AG04449 (cell line): Measurements from ENCODE around the gene LTBP4.
A peak's percentile ranks its signal among the peaks of the same experiment; 100 is the strongest.

ENCODE experiments used
- CTCF ChIA-PET: fragments of 350-600 bp; formaldehyde crosslinking; extraction: SDS; loops from one replicate; lab custom pipeline; 2021; ENCODE audit warnings: antibody characterized with exemption; lab: Yijun Ruan, JAX
- POLR2A ChIA-PET: fragments of 400-600, 350-600 bp; formaldehyde crosslinking; extraction: SDS; loops from one replicate; lab custom pipeline; 2020; ENCODE audit warnings: antibody characterized with exemption, inconsistent platforms; lab: Yijun Ruan, JAX
- DNase-seq: peaks from one replicate; pipeline ENCODE4 v3.0.0-alpha.2; 2010; ENCODE audit warnings: low read depth, low spot score
- H3K4me3 ChIP-seq: 2 replicates; pipeline ENCODE4 v1.5.1; 2011; ENCODE audit warnings: low read depth, mild to moderate bottlenecking, control low read depth, low read length
- TF ChIP-seq, protein P1 (sequence below): IDR thresholded peaks from one replicate; pipeline ENCODE4 v1.5.1; 2011; ENCODE audit warnings: mild to moderate bottlenecking, moderate library complexity, low read length, control low read depth, inconsistent platforms; ENCODE audit not compliant: insufficient read depth; ENCODE audit errors: missing control alignments

Gene LTBP4

DNA sequence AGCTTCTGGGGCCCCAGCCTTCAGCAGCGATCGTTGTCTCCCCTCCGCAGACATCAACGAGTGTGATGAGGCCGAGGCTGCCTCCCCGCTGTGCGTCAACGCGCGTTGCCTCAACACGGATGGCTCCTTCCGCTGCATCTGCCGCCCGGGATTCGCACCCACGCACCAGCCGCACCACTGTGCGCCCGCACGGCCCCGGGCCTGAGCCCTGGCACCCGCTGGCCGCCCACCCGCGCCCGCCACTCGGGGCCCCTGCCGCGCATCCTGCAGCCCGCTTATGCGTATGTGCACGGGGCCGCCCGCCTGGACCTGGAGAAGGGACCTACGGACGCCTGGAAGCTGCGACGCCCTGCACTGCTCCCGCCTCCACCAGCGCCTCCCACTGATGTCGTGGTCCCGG, 28.2 kb downstream of the LTBP4 start:
- DNase-seq = no peak
- TF ChIP-seq, protein P1, sequence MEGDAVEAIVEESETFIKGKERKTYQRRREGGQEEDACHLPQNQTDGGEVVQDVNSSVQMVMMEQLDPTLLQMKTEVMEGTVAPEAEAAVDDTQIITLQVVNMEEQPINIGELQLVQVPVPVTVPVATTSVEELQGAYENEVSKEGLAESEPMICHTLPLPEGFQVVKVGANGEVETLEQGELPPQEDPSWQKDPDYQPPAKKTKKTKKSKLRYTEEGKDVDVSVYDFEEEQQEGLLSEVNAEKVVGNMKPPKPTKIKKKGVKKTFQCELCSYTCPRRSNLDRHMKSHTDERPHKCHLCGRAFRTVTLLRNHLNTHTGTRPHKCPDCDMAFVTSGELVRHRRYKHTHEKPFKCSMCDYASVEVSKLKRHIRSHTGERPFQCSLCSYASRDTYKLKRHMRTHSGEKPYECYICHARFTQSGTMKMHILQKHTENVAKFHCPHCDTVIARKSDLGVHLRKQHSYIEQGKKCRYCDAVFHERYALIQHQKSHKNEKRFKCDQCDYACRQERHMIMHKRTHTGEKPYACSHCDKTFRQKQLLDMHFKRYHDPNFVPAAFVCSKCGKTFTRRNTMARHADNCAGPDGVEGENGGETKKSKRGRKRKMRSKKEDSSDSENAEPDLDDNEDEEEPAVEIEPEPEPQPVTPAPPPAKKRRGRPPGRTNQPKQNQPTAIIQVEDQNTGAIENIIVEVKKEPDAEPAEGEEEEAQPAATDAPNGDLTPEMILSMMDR = no peak
- CTCF ChIA-PET = no interaction called here
- POLR2A ChIA-PET = no interaction called here
- H3K4me3 ChIP-seq = no peak overlapping the region

DNA sequence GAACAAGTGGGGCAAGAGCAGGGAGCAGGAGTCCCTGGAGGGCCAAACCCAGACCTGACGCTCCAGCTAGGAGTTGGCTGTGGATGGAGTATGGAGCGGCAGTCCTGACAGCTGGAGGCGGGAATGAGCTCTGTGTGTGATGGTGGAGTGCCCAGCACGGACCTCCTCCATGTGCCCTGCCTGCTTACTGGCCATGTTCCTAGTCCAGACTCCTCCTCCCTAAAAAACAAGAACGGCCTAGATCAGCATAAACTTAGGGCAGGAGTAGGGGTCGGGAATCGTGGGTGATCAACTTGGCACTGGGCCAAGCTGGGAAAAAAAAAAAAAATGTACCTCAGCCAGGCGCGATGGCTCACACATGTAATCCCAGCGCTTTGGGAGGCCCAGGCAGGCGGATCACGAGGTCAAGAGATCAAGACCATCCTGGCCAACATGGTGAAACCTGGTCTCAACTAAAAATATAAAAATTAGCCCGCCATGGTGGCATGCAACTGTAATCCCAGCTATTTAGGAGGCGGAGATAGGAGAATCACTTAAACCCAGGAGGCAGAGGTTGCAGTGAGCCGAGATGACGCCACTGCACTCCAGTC, 29.5 kb downstream of the LTBP4 start:
- POLR2A ChIA-PET = interaction anchor here (1.0 kb wide), 1 partner anchor 16 kb away, joined by 3 read pairs; no protein-coding TSS in a partner anchor
- TF ChIP-seq, protein P1 = no peak
- DNase-seq = no peak
- H3K4me3 ChIP-seq = no peak overlapping the region
- CTCF ChIA-PET = interaction anchor here (0.9 to 7.9 kb wide), 10 partner anchors 9 to 325 kb away, joined by 3 to 139 read pairs (median 4); no protein-coding TSS in a partner anchor

- no peak for DNase-seq
- TF ChIP-seq, protein P1 = no peak
- ChIA-PET CTCF (interaction anchor here (0.6 to 7.9 kb wide), 12 partner anchors 11 to 327 kb away, joined by 3 to 139 read pairs (median 25); partner anchors contain the start of gene LTBP4), POLR2A (interaction anchor here (0.6 to 1.2 kb wide), 2 partner anchors 18 to 29 kb away, joined by 3 to 5 read pairs; no protein-coding TSS in a partner anchor)
- H3K4me3 ChIP-seq = no peak overlapping the region
Measured at GRCh38 chr19:40632311-40633036, 31.3 kb downstream of the LTBP4 start.

DNA sequence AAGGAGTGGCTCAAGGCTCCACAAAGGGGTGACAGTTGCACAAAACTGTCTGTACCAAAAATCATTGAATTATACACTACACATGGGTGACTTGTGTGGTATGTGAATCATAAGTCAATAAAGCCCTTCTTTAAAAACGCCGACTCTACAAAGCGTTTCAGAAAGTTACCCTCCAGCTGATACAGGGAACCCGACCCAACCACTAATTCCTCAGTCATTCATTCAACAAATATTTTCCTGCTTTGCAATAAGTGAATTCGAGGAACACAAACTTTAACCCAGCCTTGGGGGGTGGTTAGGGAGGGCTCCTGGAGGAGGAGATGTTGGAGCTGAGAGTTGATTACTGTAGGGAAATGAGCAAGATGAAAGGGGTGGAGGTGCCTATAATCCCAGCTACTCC, 32.0 kb downstream of the LTBP4 start:
- H3K4me3 ChIP-seq = no peak overlapping the region
- ChIA-PET POLR2A (interaction anchor here (0.6 to 1.3 kb wide), 3 partner anchors 18 to 212 kb away, joined by 3 to 5 read pairs (median 3); no protein-coding TSS in a partner anchor), CTCF (interaction anchor here (0.6 to 7.9 kb wide), 14 partner anchors 11 to 328 kb away, joined by 3 to 139 read pairs (median 22); partner anchors contain the start of gene LTBP4)
- peak; percentile 26 for DNase-seq
- TF ChIP-seq, protein P1 = no peak

DNA sequence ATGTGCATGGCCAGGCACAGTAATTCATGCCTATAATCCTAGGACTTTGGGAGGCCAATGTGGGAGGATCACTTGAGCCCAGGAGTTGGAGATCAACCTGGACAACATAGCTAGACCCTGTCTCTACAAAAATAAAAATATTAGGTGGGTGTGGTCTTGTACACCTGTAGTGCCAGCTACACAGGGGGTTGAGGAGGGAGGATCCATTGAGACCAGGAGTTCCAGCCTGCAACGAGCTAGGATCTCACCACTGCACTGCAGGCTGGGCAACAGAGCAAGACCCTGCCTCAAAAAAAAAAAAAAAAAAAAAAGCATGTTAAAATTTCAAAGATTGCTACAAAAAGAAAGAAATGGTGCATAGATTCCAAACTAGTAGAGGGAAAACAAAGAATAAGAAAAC, 37.2 kb downstream of the LTBP4 start:
- no peak overlapping the region for H3K4me3 ChIP-seq
- CTCF ChIA-PET = interaction anchor here (0.7 to 1.6 kb wide), 4 partner anchors 8 to 473 kb away, joined by 3 to 6 read pairs (median 4); no protein-coding TSS in a partner anchor
- TF ChIP-seq, protein P1 = no peak
- POLR2A ChIA-PET = no interaction called here
- DNase-seq = no peak

DNA sequence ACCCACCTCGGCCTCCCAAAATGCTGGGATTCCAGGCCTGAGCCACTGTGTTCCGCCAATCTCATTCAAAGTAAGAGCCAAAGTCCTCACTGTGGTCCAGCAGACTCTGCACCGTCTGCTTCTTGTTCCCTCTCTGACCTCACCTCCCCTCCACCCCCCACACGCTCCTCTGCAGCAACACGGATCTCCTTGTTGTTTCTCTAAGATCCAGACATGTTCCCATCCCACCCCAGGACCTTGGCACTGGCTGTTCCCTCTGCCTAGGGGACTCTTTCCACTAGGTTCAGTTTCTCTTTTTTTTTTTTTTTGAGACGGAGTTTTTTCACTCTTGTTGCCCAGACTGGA, 38.4 kb downstream of the LTBP4 start:
- DNase-seq = no peak
- TF ChIP-seq, protein P1 = no peak
- no peak overlapping the region for H3K4me3 ChIP-seq
- CTCF ChIA-PET = interaction anchor here (1.6 kb wide), 1 partner anchor 9 kb away, joined by 6 read pairs; no protein-coding TSS in a partner anchor
- POLR2A ChIA-PET = no interaction called here
